Islet precursor cell (in vitro differentiated cells): ENCODE measurements around the gene FAM3C.
A peak's percentile ranks its signal among the peaks of the same experiment; 100 is the strongest.
"Not testable (repeated sequence)": the region's sequence is repeated elsewhere in the genome, so short reads cannot be mapped to it uniquely, and the experiment has no call there.

Experiments
- DNase-seq: peaks from one replicate; pipeline ENCODE4 v3.0.0-alpha.2; 2018

FAM3C gene

GRCh38 chr7:121395961-121396757 lies at the start of gene FAM3C:
Gene FAM3C, minus strand, starts transcription at chr7:121396308. Its CDS starts 13,339 bp downstream, at chr7:121382969.
- DNase-seq: peak; percentile 97

- DNase-seq: peak; percentile 68
Measured at GRCh38 chr7:121442845-121443244, 46.7 kb upstream of the FAM3C start.

- DNase-seq: no peak
Measured at GRCh38 chr7:121440857-121441503, 44.9 kb upstream of the FAM3C start.

- peak; percentile 94 for DNase-seq
Measured at GRCh38 chr7:121438043-121438955, 42.2 kb upstream of the FAM3C start.

- no peak for DNase-seq
Measured at GRCh38 chr7:121437470-121437869, 41.4 kb upstream of the FAM3C start.

GRCh38 chr7:121436688-121437087 lies 40.6 kb upstream of the FAM3C start:
- DNase-seq: no peak

- no peak for DNase-seq
Measured at GRCh38 chr7:121436136-121436535, 40.0 kb upstream of the FAM3C start.

- DNase-seq: no peak
Measured at GRCh38 chr7:121433775-121434174, 37.7 kb upstream of the FAM3C start.

- DNase-seq: not testable (repeated sequence)
Measured at GRCh38 chr7:121432486-121432885, 36.4 kb upstream of the FAM3C start.

GRCh38 chr7:121431996-121432395 lies 35.9 kb upstream of the FAM3C start:
- DNase-seq: no peak

GRCh38 chr7:121431389-121431995 lies 35.4 kb upstream of the FAM3C start:
- DNase-seq: no peak

GRCh38 chr7:121430558-121430957 lies 34.5 kb upstream of the FAM3C start:
- DNase-seq: no peak

- DNase-seq: no peak
Measured at GRCh38 chr7:121429798-121430197, 33.7 kb upstream of the FAM3C start.

GRCh38 chr7:121428855-121429489 lies 32.9 kb upstream of the FAM3C start:
- DNase-seq: peak; percentile 67

GRCh38 chr7:121421743-121422142 lies 25.6 kb upstream of the FAM3C start:
- DNase-seq: not testable (repeated sequence)

- no peak for DNase-seq
Measured at GRCh38 chr7:121420976-121421375, 24.9 kb upstream of the FAM3C start.

- no peak for DNase-seq
Measured at GRCh38 chr7:121419201-121420148, 23.4 kb upstream of the FAM3C start.

- no peak for DNase-seq
Measured at GRCh38 chr7:121416533-121416932, 20.4 kb upstream of the FAM3C start.

- DNase-seq: no peak
Measured at GRCh38 chr7:121414436-121414835, 18.3 kb upstream of the FAM3C start.

- no peak for DNase-seq
Measured at GRCh38 chr7:121411597-121411979, 15.5 kb upstream of the FAM3C start.
